Thoracic aorta (tissue), 2 donors: ENCODE measurements around the gene GPRC6A. TPM values are rescaled to one million over a fixed set of nuclear protein-coding genes. Genes with fewer than 3 reads are reported as not detected.

Experiments
- ATAC-seq: fragments of 150-250 bp; one replicate; pipeline ENCODE4 v1.8.0; 2017; ENCODE audit warnings: low read depth; ENCODE audit not compliant: insufficient number of reproducible peaks, low FRiP score
- DNase-seq: peaks from one replicate; pipeline ENCODE4 v3.0.0-alpha.2; 2020; ENCODE audit warnings: low spot score
- H3K27ac ChIP-seq, 2 donors: fragments of 200-600 bp; sonication (generic); 1 replicate in 1 of 2; 2 replicates in 1 of 2; pipeline ENCODE4 v1.5.1; 2016; ENCODE audit warnings: mild to moderate bottlenecking in 2 of 2, moderate library complexity in 2 of 2
- H3K27me3 ChIP-seq: fragments of 200-600 bp; sonication (generic); replicated peaks from 2 replicates; pipeline ENCODE4 v1.6.0; 2016; ENCODE audit warnings: mild to moderate bottlenecking; ENCODE audit not compliant: insufficient read depth
- H3K36me3 ChIP-seq: fragments of 200-600 bp; sonication (generic); one replicate; pipeline ENCODE4 v1.5.1; 2016
- H3K4me1 ChIP-seq, 2 donors: fragments of 200-600 bp; sonication (generic); 1 replicate in 1 of 2; 2 replicates in 1 of 2; pipeline versions ENCODE4 v1.5.1 to v1.6.0; 2016; ENCODE audit warnings: low read depth in 2 of 2, mild to moderate bottlenecking in 1 of 2; ENCODE audit not compliant: control insufficient read depth in 1 of 2
- H3K4me3 ChIP-seq: fragments of 200-600 bp; sonication (generic); 2 replicates; pipeline ENCODE4 v1.5.1; 2016; ENCODE audit warnings: mild to moderate bottlenecking
- H3K9me3 ChIP-seq: fragments of 200-600 bp; sonication (generic); 2 replicates; pipeline ENCODE4 v1.5.1; 2016
- CTCF ChIP-seq: fragments of 200-600 bp; sonication (generic); IDR thresholded peaks from one replicate; pipeline ENCODE4 v1.5.1; 2019; ENCODE audit warnings: antibody characterized with exemption
- total RNA-seq, 2 donors: library from RNA; depleted of rRNA; stranded (reverse); fragments of >200 nt; gene quantifications; one replicate each; pipeline versions ENCODE4 v1.1.0 to v1.2.3, GENCODE V29; 2016

The GPRC6A gene
- total RNA-seq, 2 donors from 2014 or later: not detected

GRCh38 chr6:116801971-116802370, 26.9 kb downstream of the GPRC6A start:
- no peak overlapping the region for H3K27ac ChIP-seq
- TF ChIP-seq CTCF: no peak
- no peak overlapping the region for H3K4me3 ChIP-seq
- DNase-seq (no peak), ATAC-seq (no peak)
- H3K27me3 ChIP-seq: no peaks in the 10 kb centered on the region
- no peaks in the 10 kb centered on the region for H3K9me3 ChIP-seq
- no peaks in the 10 kb centered on the region for H3K4me1 ChIP-seq
- no peaks in the 10 kb centered on the region for H3K36me3 ChIP-seq

- no peaks in the 10 kb centered on the region for H3K36me3 ChIP-seq
These were observed 28.9 kb downstream of the GPRC6A start for GRCh38 chr6:116799945-116800344.

GRCh38 chr6:116797585-116797984, 31.3 kb downstream of the GPRC6A start:
- H3K27ac ChIP-seq: no peak overlapping the region
- no peak for TF ChIP-seq CTCF
- ATAC-seq (no peak), DNase-seq (no peak)
- no peak overlapping the region for H3K4me3 ChIP-seq
- H3K36me3 ChIP-seq: no peaks in the 10 kb centered on the region
- no peaks in the 10 kb centered on the region for H3K27me3 ChIP-seq
- no peaks in the 10 kb centered on the region for H3K4me1 ChIP-seq
- no peaks in the 10 kb centered on the region for H3K9me3 ChIP-seq

More at GRCh38 chr6:116799945-116800344, 28.9 kb downstream of the GPRC6A start:
- Histone ChIP-seq H3K4me3 (no peak overlapping the region), H3K27me3 (no peaks in the 10 kb centered on the region), H3K27ac (no peak overlapping the region), H3K9me3 (no peaks in the 10 kb centered on the region), H3K4me1 (no peaks in the 10 kb centered on the region)
- ATAC-seq (no peak), DNase-seq (no peak)
- TF ChIP-seq CTCF: no peak

- TF ChIP-seq CTCF: no peak
- Histone ChIP-seq H3K27me3 (no peaks in the 10 kb centered on the region), H3K4me3 (no peak overlapping the region), H3K4me1 (no peaks in the 10 kb centered on the region), H3K27ac (no peak overlapping the region), H3K36me3 (no peaks in the 10 kb centered on the region), H3K9me3 (no peaks in the 10 kb centered on the region)
- DNase-seq: no peak
- ATAC-seq: no peak
These were observed 35.7 kb downstream of the GPRC6A start for GRCh38 chr6:116793224-116793623.

- ATAC-seq (no peak), DNase-seq (no peak)
- TF ChIP-seq CTCF: no peak
- no peaks in the 10 kb centered on the region for H3K36me3 ChIP-seq
- H3K4me1 ChIP-seq: no peaks in the 10 kb centered on the region
- H3K27ac ChIP-seq: no peak overlapping the region
- H3K4me3 ChIP-seq: no peak overlapping the region
- H3K9me3 ChIP-seq: no peaks in the 10 kb centered on the region
- H3K27me3 ChIP-seq: no peaks in the 10 kb centered on the region
These were observed 45.0 kb downstream of the GPRC6A start for GRCh38 chr6:116783852-116784251.
